Astrocyte of the spinal cord (primary cell): ENCODE results near the gene RPUSD4.

Experiments
- DNase-seq: peaks from one replicate; pipeline ENCODE4 v3.0.0; 2011; ENCODE audit warnings: low read depth, low spot score
- H3K4me3 ChIP-seq: 2 replicates; pipeline ENCODE4 v1.5.1; 2011; ENCODE audit warnings: low read depth, mild to moderate bottlenecking, low read length, moderate library complexity
- in situ Hi-C: cut with HindIII; loops from 2 replicates; pipeline ENCODE4 v1.10.0; 2017; ENCODE audit warnings: low sequenced_read_pairs
- TF ChIP-seq, protein P1 (sequence below): IDR thresholded peaks from 2 replicates; pipeline ENCODE4 v1.5.1; 2012; ENCODE audit warnings: low read depth, mild to moderate bottlenecking, low read length, inconsistent platforms

Gene RPUSD4

DNA sequence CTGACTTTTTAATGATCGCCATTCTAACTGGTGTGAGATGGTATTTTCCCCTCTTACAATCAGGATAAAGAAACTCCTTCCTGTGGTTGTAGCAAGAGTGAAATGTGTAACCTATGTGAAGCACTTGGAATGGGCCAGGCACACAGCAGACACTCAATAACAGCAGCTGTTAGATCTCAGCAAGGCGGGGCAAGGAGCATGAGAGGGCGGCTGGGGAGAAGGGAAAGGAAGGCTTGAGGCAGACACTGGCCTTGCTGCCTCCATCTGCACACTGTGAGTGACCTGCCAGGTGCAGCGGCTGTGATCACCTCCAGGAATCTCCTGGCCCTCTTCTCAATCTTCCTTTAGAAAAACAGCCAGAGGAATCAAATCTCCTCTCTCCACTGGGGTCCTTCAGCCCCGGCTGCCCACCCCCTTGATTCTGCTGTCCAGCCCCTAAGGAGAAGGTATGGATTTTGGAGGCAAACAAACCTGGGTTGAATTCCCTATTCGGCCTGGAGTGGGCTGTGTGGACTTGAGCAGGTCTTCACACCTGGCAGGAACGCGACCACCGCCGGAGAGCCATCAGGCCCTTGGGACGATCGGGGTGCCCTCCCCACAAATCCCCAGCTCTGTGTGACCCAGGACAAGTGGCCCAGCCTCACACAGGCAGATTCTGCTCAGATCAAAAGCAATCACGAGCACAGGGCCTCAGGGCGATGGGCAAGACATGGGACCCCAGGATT lies 49.0 kb downstream of the RPUSD4 start:
- TF ChIP-seq, protein P1, sequence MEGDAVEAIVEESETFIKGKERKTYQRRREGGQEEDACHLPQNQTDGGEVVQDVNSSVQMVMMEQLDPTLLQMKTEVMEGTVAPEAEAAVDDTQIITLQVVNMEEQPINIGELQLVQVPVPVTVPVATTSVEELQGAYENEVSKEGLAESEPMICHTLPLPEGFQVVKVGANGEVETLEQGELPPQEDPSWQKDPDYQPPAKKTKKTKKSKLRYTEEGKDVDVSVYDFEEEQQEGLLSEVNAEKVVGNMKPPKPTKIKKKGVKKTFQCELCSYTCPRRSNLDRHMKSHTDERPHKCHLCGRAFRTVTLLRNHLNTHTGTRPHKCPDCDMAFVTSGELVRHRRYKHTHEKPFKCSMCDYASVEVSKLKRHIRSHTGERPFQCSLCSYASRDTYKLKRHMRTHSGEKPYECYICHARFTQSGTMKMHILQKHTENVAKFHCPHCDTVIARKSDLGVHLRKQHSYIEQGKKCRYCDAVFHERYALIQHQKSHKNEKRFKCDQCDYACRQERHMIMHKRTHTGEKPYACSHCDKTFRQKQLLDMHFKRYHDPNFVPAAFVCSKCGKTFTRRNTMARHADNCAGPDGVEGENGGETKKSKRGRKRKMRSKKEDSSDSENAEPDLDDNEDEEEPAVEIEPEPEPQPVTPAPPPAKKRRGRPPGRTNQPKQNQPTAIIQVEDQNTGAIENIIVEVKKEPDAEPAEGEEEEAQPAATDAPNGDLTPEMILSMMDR: no peak
- H3K4me3 ChIP-seq: no peak overlapping the region
- in situ Hi-C loops: no loop called here
- no peak for DNase-seq

DNA sequence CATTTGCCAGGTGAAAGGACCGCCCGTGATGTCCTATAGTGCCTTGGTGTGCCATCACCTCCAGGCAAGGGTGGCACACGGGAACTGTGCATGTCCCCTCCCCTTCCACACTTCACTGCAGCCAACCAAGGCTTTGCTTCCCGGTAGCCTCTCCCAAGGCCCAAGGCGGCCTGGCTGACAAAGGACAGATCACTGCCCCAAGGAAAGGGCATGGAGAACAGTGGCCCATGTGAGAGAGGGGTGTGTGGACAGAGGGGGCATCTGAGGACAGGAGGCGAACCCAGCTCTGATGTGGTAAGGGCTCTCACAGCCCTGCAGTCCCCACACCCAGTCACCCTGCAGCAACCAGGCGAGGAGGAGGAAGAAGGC lies 50.4 kb downstream of the RPUSD4 start:
- TF ChIP-seq, protein P1: no peak
- in situ Hi-C loops: no loop called here
- no peak overlapping the region for H3K4me3 ChIP-seq
- no peak for DNase-seq

DNA sequence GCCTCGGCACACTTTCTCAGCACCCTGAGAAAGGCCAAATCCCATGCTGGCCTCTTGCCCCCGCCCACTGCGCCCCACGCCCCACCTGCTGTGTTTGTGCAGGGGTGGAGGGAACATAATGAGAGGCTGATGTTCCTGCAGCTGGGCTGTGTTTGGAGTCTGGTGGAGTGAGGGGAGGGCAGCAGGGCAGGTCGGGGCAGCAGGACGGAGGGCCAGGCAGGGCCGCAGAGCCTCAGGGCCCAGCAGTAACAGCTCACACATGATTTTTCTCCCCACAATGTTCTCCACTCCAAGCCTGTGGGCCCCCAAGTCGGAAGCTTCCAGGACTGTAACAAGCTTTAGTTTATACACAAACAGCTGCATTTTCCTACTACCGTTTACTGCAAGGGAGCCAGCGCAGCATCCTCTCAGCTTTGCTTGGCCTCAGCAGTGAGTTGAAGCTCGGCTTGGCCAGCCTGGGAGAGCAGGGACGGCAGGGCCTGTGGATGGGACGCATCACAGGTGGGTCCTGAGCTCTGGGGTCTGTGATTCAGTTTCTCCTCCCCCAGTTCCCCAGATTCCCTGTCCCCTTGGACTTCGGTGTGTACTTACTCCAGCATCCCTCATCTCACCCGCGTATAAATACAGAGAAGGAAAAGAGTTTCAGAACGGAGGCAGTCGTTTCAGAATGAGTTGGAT lies 51.0 kb downstream of the RPUSD4 start:
- H3K4me3 ChIP-seq: no peak overlapping the region
- in situ Hi-C loops: no loop called here
- no peak for DNase-seq
- TF ChIP-seq, protein P1: no peak

DNA sequence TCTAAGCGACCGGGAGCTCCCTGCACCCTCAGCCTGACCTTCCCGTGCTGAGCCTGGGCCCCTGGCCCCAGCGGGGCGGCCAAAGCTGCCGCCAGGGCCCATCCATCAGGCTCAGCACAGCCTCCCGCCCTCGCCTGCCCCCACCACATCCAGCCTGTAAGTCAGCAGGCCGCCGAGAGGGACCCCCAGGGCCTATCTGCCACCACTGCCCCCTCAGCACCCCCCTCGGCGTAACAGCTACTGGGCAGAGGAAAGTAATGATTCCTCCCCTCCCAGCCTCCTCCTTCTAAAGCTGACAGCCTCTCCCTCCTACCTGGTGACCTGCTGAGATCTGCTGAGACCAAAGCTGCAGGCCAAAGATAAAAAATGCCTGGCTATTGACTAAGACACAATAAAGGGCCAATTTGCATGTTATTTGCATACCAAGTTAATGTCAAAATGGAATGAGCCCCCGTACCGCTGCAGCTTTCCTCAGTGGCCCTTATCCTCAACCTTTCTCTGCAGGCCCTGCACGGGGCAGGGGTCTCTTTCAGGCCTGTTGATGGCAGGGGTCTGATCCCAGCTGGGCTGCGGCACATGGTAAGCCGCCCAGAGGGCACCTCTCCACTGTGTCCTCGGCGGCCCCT lies 51.6 kb downstream of the RPUSD4 start:
- TF ChIP-seq, protein P1: no peak
- no peak overlapping the region for H3K4me3 ChIP-seq
- DNase-seq: no peak
- in situ Hi-C loops: no loop called here

DNA sequence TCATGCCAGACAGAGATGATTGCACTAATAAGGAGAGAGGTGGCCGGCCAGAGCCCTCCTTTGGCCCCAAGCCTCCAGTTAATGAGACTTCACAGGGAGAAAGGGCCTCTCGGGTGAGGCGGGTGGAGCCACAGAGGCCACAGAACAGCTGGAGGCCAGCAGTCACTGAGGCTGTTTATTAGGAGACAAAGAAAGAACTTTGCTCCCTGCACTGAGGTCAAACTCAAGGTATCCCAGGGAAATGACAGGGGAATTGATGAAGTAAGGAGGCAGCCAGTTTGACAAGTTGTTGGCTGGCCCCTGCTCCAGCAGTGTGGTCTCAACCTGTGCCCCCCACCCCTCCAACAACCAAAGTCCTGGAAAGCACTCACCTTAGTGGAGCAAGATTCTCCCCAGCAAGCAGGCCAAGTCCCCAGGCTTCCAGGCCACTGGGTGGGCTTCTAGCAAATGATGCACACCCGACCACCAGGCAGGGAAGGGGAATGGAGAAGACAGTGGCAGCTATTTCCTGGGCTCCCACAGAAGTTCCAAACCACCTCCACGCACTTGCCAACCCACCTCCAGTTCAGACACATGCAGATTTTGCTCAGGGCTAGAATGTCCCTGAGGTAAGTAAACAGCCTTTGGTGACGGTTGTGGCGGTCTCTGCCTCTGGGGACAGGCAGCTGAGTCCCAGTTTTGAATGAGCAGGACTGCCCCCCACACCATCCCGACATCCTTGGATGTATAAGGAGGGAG lies 53.2 kb downstream of the RPUSD4 start:
- in situ Hi-C loops: no loop called here
- DNase-seq: no peak
- TF ChIP-seq, protein P1: no peak
- H3K4me3 ChIP-seq: no peak overlapping the region

DNA sequence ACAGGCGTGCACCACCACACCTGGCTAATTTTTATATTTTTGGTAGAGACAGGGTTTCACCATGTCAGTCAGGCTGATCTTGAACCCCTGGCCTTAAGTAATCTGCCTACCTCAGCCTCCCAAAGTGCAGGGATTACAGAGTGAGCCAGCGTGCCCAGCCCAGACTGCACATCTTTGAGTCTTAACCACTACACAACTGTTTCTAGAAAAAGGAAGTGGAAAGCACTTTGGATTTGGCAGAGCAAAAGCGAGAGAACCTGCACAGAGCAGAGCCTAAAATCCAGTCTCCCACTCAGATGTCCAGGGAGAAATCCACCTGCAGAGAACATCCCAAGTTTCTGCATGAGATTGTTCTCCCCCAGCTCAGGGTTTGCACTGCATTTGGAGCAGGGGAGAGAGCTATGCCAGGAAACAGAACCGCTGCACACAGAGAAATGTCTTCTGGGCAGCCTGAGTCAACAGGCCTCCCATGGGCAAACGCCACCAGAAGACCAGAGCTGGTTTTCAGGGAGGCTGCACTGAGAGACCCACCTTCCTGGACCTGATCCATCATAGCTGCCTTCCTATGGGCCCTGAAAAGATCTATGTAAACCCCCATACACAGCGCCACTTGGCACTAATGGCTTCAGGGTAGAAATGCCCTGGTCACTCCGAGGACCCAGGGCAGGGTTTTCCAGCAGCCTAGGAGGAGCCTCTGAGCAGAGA lies 54.0 kb downstream of the RPUSD4 start:
- H3K4me3 ChIP-seq: no peak overlapping the region
- DNase-seq: no peak
- in situ Hi-C loops: no loop called here
- TF ChIP-seq, protein P1: no peak
